Gastrocnemius medialis (tissue), 4 donors: ENCODE results near the gene CEP112. TPM values are rescaled to one million over a fixed set of nuclear protein-coding genes. Genes with fewer than 3 reads are reported as not detected.

Experiments used
- ATAC-seq, 2 donors: fragments of 150-250 bp; one replicate each; pipeline ENCODE4 v1.9.1; 2016
- DNase-seq, 2 donors: peaks; one replicate each; pipeline ENCODE4 v3.0.0-alpha.2; 2019
- H3K27ac ChIP-seq, 4 donors: fragments of 200-600 bp; sonication (generic); 1 replicate in 1 of 4; 2 replicates in 3 of 4; pipeline ENCODE4 v1.5.1; 2016 to 2018; ENCODE audit warnings: mild to moderate bottlenecking in 2 of 4, moderate library complexity in 1 of 4
- H3K27me3 ChIP-seq, 3 donors: fragments of 200-600 bp; sonication (generic) in 2 of 3; 1 replicate in 1 of 3; 2 replicates in 2 of 3; pipeline versions ENCODE4 v1.5.1 to v1.6.0; 2016 to 2019; ENCODE audit warnings: mild to moderate bottlenecking in 1 of 3, moderate library complexity in 1 of 3
- H3K36me3 ChIP-seq, 2 donors: fragments of 200-600 bp; sonication (generic) in 1 of 2; one replicate each; pipeline ENCODE4 v1.5.1; 2017 to 2018
- H3K4me1 ChIP-seq, 2 donors: fragments of 200-600 bp; sonication (generic) in 1 of 2; one replicate each; pipeline ENCODE4 v1.5.1; 2016 to 2017; ENCODE audit warnings: mild to moderate bottlenecking in 2 of 2
- H3K4me3 ChIP-seq, 4 donors: fragments of 200-600 bp; sonication (generic) in 3 of 4; 1 replicate in 1 of 4; 2 replicates in 3 of 4; pipeline ENCODE4 v1.5.1; 2016 to 2019; ENCODE audit warnings: mild to moderate bottlenecking in 2 of 4
- H3K9me3 ChIP-seq, 3 donors: fragments of 200-600 bp; sonication (generic) in 2 of 3; 1 replicate in 1 of 3; 2 replicates in 2 of 3; pipeline ENCODE4 v1.5.1; 2016 to 2019
- CTCF ChIP-seq, 5 experiments: fragments of 450-650 bp in 3 of 5; fragments of 200-600 bp in 2 of 5; sonication (generic) in 2 of 5; IDR thresholded peaks in 4 of 5; conservative IDR thresholded peaks in 1 of 5; 1 replicate in 4 of 5; 2 replicates in 1 of 5; pipeline ENCODE4 v1.5.1; 2016 to 2019; ENCODE audit warnings: antibody characterized with exemption in 5 of 5, mild to moderate bottlenecking in 3 of 5, moderate library complexity in 3 of 5
- POLR2A ChIP-seq, 2 donors: fragments of 450-650 bp; IDR thresholded peaks; one replicate each; pipeline ENCODE4 v1.6.1; 2017; ENCODE audit warnings: antibody characterized with exemption in 2 of 2, mild to moderate bottlenecking in 2 of 2, moderate library complexity in 2 of 2
- in situ Hi-C, 4 donors: fragments of 200-750 bp; cut with MboI; loops; one replicate each; pipeline versions ENCODE4 v1.15.0 to v1.8.0; 2017; ENCODE audit warnings: low sequenced_read_pairs in 4 of 4
- intact Hi-C: fragments of 100-400 bp; cut with DNase I; formaldehyde crosslinking; loops from one replicate; pipeline ENCODE4 v1.15.1; 2023; ENCODE audit warnings: low total_unique reads
- total RNA-seq, 4 donors: library from RNA; depleted of rRNA; stranded (reverse); fragments of >200 nt; gene quantifications; one replicate each; pipeline versions ENCODE4 v1.1.0 to v1.2.3, GENCODE V29; 2016

Gene CEP112
- total RNA-seq, 4 donors from 2014 or later, result 6.1 to 8.7 (median 7.1) TPM

GRCh38 chr17:65942592-65942991, 249.3 kb downstream of the CEP112 start:
- Histone ChIP-seq H3K36me3 (no peaks in the 10 kb centered on the region), H3K4me3 (no peak overlapping the region), H3K27me3 (no peaks in the 10 kb centered on the region), H3K9me3 (no peaks in the 10 kb centered on the region), H3K27ac (no peak overlapping the region), H3K4me1 (no peaks in the 10 kb centered on the region)
- no peak for ATAC-seq
- in situ Hi-C loops (no loop called here), intact Hi-C loops (no loop called here)
- no peak for DNase-seq
- TF ChIP-seq CTCF (IDR thresholded peaks at IDR 0.05 in 4 of 5, conservative IDR thresholded peaks at IDR 0.05 in 1 of 5) (no peak), POLR2A (IDR thresholded peaks at IDR 0.05) (no peak)

- TF ChIP-seq CTCF (IDR thresholded peaks at IDR 0.05 in 4 of 5, conservative IDR thresholded peaks at IDR 0.05 in 1 of 5), result no peak
- no peak for TF ChIP-seq POLR2A (IDR thresholded peaks at IDR 0.05)
- no peaks in the 10 kb centered on the region for H3K9me3 ChIP-seq
Observed at GRCh38 chr17:65941356-65941899, 250.5 kb downstream of the CEP112 start.

GRCh38 chr17:65936013-65936412, 255.9 kb downstream of the CEP112 start:
- Histone ChIP-seq H3K9me3 (no peaks in the 10 kb centered on the region), H3K27ac (no peak overlapping the region), H3K4me1 (no peaks in the 10 kb centered on the region), H3K27me3 (no peaks in the 10 kb centered on the region), H3K36me3 (no peaks in the 10 kb centered on the region), H3K4me3 (no peak overlapping the region)
- ATAC-seq, result no peak
- intact Hi-C loops (no loop called here), in situ Hi-C loops (no loop called here)
- no peak for TF ChIP-seq POLR2A (IDR thresholded peaks at IDR 0.05)
- no peak for TF ChIP-seq CTCF (IDR thresholded peaks at IDR 0.05 in 4 of 5, conservative IDR thresholded peaks at IDR 0.05 in 1 of 5)
- no peak for DNase-seq

More at GRCh38 chr17:65941356-65941899, 250.5 kb downstream of the CEP112 start:
- Histone ChIP-seq H3K27me3 (no peaks in the 10 kb centered on the region), H3K4me3 (no peak overlapping the region), H3K27ac (no peak overlapping the region), H3K36me3 (no peaks in the 10 kb centered on the region), H3K4me1 (no peaks in the 10 kb centered on the region)
- in situ Hi-C loops (no loop called here), intact Hi-C loops (no loop called here)
- DNase-seq (no peak), ATAC-seq (no peak)

GRCh38 chr17:65933290-65933689, 258.6 kb downstream of the CEP112 start:
- Histone ChIP-seq H3K36me3 (no peaks in the 10 kb centered on the region), H3K4me1 (no peaks in the 10 kb centered on the region), H3K27me3 (no peaks in the 10 kb centered on the region), H3K9me3 (no peaks in the 10 kb centered on the region), H3K4me3 (no peak overlapping the region), H3K27ac (no peak overlapping the region)
- TF ChIP-seq CTCF (IDR thresholded peaks at IDR 0.05 in 4 of 5, conservative IDR thresholded peaks at IDR 0.05 in 1 of 5) (no peak), POLR2A (IDR thresholded peaks at IDR 0.05) (no peak)
- DNase-seq (no peak), ATAC-seq (no peak)
- intact Hi-C loops (no loop called here), in situ Hi-C loops (no loop called here)
